Upper lobe of left lung (tissue), 6 donors: ENCODE results near the gene INTS14. TPM values are rescaled to one million over a fixed set of nuclear protein-coding genes. Genes with fewer than 3 reads are reported as not detected.

Experiments
- ATAC-seq, 2 donors: fragments of 200-7000 bp; cut with Tn5 transposase; one replicate each; pipeline ENCODE4 v1.9.1; 2022; ENCODE audit warnings: mild to moderate bottlenecking in 2 of 2, moderate library complexity in 2 of 2; ENCODE audit not compliant: low FRiP score in 2 of 2
- DNase-seq, 2 donors: peaks; one replicate each; pipeline ENCODE4 v3.0.0-alpha.2; 2019 to 2020
- H3K27ac ChIP-seq, 4 donors: fragments of 200-600 bp; sonication (generic); one replicate each; pipeline ENCODE4 v1.5.1; 2016 to 2019
- H3K27me3 ChIP-seq, 4 donors: fragments of 200-600 bp; sonication (generic); one replicate each; pipeline ENCODE4 v1.5.1; 2017 to 2019
- H3K36me3 ChIP-seq, 4 donors: fragments of 200-600 bp; sonication (generic); one replicate each; pipeline ENCODE4 v1.5.1; 2016 to 2019
- H3K4me1 ChIP-seq, 4 donors: fragments of 200-600 bp; sonication (generic); one replicate each; pipeline ENCODE4 v1.5.1; 2018 to 2019
- H3K4me3 ChIP-seq, 4 donors: fragments of 200-600 bp; sonication (generic); one replicate each; pipeline ENCODE4 v1.5.1; 2017 to 2019; ENCODE audit warnings: mild to moderate bottlenecking in 2 of 4, moderate library complexity in 1 of 4
- H3K9me3 ChIP-seq, 4 donors: fragments of 200-600 bp; sonication (generic); one replicate each; pipeline ENCODE4 v1.5.1; 2018 to 2019
- CTCF ChIP-seq, 6 experiments: fragments of 450-650 bp in 4 of 6; fragments of 200-600 bp in 2 of 6; sonication (generic) in 2 of 6; IDR thresholded peaks; one replicate each; pipeline ENCODE4 v1.5.1; 2016 to 2019; ENCODE audit warnings: antibody characterized with exemption in 6 of 6
- EP300 ChIP-seq, 4 donors: sonication (generic); formaldehyde crosslinking; IDR thresholded peaks; one replicate each; pipeline ENCODE4 v1.5.1; 2017; ENCODE audit warnings: antibody characterized with exemption in 4 of 4, control low read depth in 2 of 4
- POLR2A ChIP-seq, 4 donors: fragments of 450-650 bp; IDR thresholded peaks; one replicate each; pipeline ENCODE4 v1.5.1; 2016 to 2017; ENCODE audit warnings: antibody characterized with exemption in 4 of 4, mild to moderate bottlenecking in 2 of 4
- POLR2AphosphoS5 ChIP-seq, 2 donors: sonication (generic); formaldehyde crosslinking; IDR thresholded peaks; one replicate each; pipeline ENCODE4 v1.5.1; 2017; ENCODE audit warnings: antibody characterized with exemption in 2 of 2
- WGBS, 2 donors: methylation state at CpG; one replicate each; pipeline ENCODE4 v1.1.5; 2017 to 2018; 5-methylcytosine and 5-hydroxymethylcytosine counted together
- total RNA-seq, 6 donors: library from RNA; depleted of rRNA in 4 of 6; stranded (reverse); fragments of >200 nt in 4 of 6; gene quantifications; one replicate each; pipeline versions ENCODE4 v1.1.0 to v1.2.1, GENCODE V29; 2016 to 2021
- donor health status: DM: no; HTN: no; CAD: no; lungs with moderate emphysema.
- donor health status: DM: no; HTN: yes; CAD: no; lungs with severe emphysema.

The INTS14 gene
- total RNA-seq, 6 donors from 2014 or later: 25.1 to 44.4 (median 30.0) TPM

- no peak for ATAC-seq
- H3K27me3 ChIP-seq: no peaks in the 10 kb centered on the region
- H3K4me3 ChIP-seq: no peak overlapping the region
- H3K4me1 ChIP-seq: peaks cover 24 to 38% (median 25%) of the 10 kb centered on the region in 4 donors
- no peak for DNase-seq
- H3K27ac ChIP-seq: no peak overlapping the region
- WGBS, 2 donors: 80 to 83% methylated on average over 6 of the region's 6 CpGs
- TF ChIP-seq EP300 (IDR thresholded peaks at IDR 0.05) (no peak), POLR2AphosphoS5 (IDR thresholded peaks at IDR 0.05) (no peak), POLR2A (IDR thresholded peaks at IDR 0.05) (no peak), CTCF (IDR thresholded peaks at IDR 0.05) (no peak)
- no peaks in the 10 kb centered on the region for H3K9me3 ChIP-seq
- no peaks in the 10 kb centered on the region for H3K36me3 ChIP-seq
These were observed 2.2 kb upstream of the INTS14 start for GRCh38 chr15:65612949-65613744.

- H3K27ac ChIP-seq: peak overlapping the region in 3 of 4 donors; percentile 92 to 96 (median 94)
These were observed 1.6 kb upstream of the INTS14 start for GRCh38 chr15:65612616-65612946.

DNA sequence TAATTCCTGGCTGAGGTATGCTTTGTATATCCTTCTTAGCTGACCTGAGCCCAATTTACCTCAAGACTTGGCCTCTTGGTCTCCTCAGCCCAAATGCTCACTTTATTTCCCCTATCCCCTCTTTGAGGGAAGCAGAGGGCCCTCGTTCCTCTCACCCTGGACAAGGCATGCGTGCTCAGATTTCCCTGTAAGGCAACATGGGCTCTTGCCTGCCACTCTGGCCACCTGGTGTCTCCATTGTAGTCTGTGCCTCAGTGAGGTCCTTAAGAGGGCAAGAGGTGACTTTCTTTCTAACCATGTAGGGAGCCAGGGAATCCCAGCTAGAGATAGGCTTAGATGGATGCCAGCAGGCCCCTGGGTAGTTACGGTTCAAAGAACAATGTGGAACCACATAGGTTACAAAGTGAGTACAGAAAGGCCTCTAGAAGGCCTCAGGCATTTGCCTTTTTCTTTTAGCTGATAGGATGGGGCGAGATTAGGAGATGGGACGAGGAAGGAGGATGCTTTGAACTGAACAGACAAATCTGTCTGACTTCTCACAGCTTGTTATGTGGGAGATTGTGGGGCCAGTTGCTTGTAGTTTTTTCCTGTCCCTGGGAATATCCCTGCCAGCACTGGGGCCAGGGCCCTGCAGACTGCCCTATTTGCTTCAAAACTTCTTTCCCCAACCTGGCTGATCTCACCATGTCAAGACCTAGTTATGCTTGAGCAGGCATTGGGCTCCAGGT is 1.1 kb upstream of the INTS14 start:
- TF ChIP-seq POLR2AphosphoS5 (IDR thresholded peaks at IDR 0.05): no peak
- no peak for TF ChIP-seq POLR2A (IDR thresholded peaks at IDR 0.05)
- TF ChIP-seq CTCF (IDR thresholded peaks at IDR 0.05): no peak
- TF ChIP-seq EP300 (IDR thresholded peaks at IDR 0.05): no peak
- no peaks in the 10 kb centered on the region for H3K36me3 ChIP-seq
- no peak for ATAC-seq
- H3K4me3 ChIP-seq: peak overlapping the region; percentile 40 to 90 (median 78)
- H3K27ac ChIP-seq: peak overlapping the region; percentile 91 to 96 (median 93)
- 75 to 83% methylated on average over 5 of the region's 5 CpGs for WGBS, 2 donors
- no peak for DNase-seq
- peaks cover 24 to 38% (median 25%) of the 10 kb centered on the region in 4 donors for H3K4me1 ChIP-seq
- no peaks in the 10 kb centered on the region for H3K9me3 ChIP-seq
- no peaks in the 10 kb centered on the region for H3K27me3 ChIP-seq

More at GRCh38 chr15:65612616-65612946, 1.6 kb upstream of the INTS14 start:
- DNase-seq: no peak
- WGBS, 2 donors: 50 to 79% methylated on average over 2 of the region's 2 CpGs
- H3K4me3 ChIP-seq: no peak overlapping the region
- TF ChIP-seq POLR2AphosphoS5 (IDR thresholded peaks at IDR 0.05): no peak
- TF ChIP-seq POLR2A (IDR thresholded peaks at IDR 0.05): no peak
- no peak for TF ChIP-seq EP300 (IDR thresholded peaks at IDR 0.05)
- no peak for TF ChIP-seq CTCF (IDR thresholded peaks at IDR 0.05)
- H3K9me3 ChIP-seq: no peaks in the 10 kb centered on the region
- peaks cover 24 to 38% (median 25%) of the 10 kb centered on the region in 4 donors for H3K4me1 ChIP-seq
- no peak for ATAC-seq
- no peaks in the 10 kb centered on the region for H3K27me3 ChIP-seq
- no peaks in the 10 kb centered on the region for H3K36me3 ChIP-seq

GRCh38 chr15:65603559-65603958 is 7.4 kb downstream of the INTS14 start:
- Histone ChIP-seq H3K27ac (no peak overlapping the region), H3K36me3 (peaks cover 10 to 66% (median 34%) of the 10 kb centered on the region in 4 donors), H3K9me3 (no peaks in the 10 kb centered on the region), H3K4me1 (peaks cover 0 to 2% (median 0%) of the 10 kb centered on the region in 4 donors), H3K4me3 (no peak overlapping the region), H3K27me3 (no peaks in the 10 kb centered on the region)
- WGBS, 2 donors: 91 to 95% methylated on average over 1 of the region's 1 CpG
- no peak for DNase-seq
- TF ChIP-seq EP300 (IDR thresholded peaks at IDR 0.05): no peak
- no peak for TF ChIP-seq POLR2A (IDR thresholded peaks at IDR 0.05)
- no peak for TF ChIP-seq CTCF (IDR thresholded peaks at IDR 0.05)
- no peak for ATAC-seq
